Gastroesophageal sphincter (tissue), 4 donors: ENCODE data around the gene SLC18A2. TPM values are rescaled to one million over a fixed set of nuclear protein-coding genes. Genes with fewer than 3 reads are reported as not detected.
"Not testable (repeated sequence)": the region's sequence is repeated elsewhere in the genome, so short reads cannot be mapped to it uniquely, and the experiment has no call there.

Experiments
- ATAC-seq: fragments of 150-250 bp; one replicate; pipeline ENCODE4 v1.9.1; 2016; ENCODE audit warnings: mild to moderate bottlenecking, moderate library complexity
- H3K27ac ChIP-seq, 4 donors: fragments of 200-600 bp; sonication (generic) in 3 of 4; 1 replicate in 3 of 4; 2 replicates in 1 of 4; pipeline ENCODE4 v1.5.1; 2016 to 2019
- H3K27me3 ChIP-seq: fragments of 200-600 bp; sonication (generic); one replicate; pipeline ENCODE4 v1.5.1; 2019
- H3K36me3 ChIP-seq, 2 donors: fragments of 200-600 bp; sonication (generic); one replicate each; pipeline ENCODE4 v1.5.1; 2019; ENCODE audit warnings: control low read depth in 1 of 2
- H3K4me1 ChIP-seq, 3 donors: fragments of 200-600 bp; sonication (generic); 1 replicate in 2 of 3; 2 replicates in 1 of 3; pipeline ENCODE4 v1.5.1; 2016 to 2019; ENCODE audit warnings: control low read depth in 2 of 3
- H3K4me3 ChIP-seq, 2 donors: fragments of 200-600 bp; sonication (generic); one replicate each; pipeline ENCODE4 v1.5.1; 2019; ENCODE audit warnings: mild to moderate bottlenecking in 1 of 2, moderate library complexity in 1 of 2
- H3K9me3 ChIP-seq, 3 donors: fragments of 200-600 bp; sonication (generic); one replicate each; pipeline ENCODE4 v1.5.1; 2017 to 2019; ENCODE audit warnings: control low read depth in 2 of 3
- EP300 ChIP-seq: sonication (generic); formaldehyde crosslinking; IDR thresholded peaks from one replicate; pipeline ENCODE4 v1.6.1; 2017; ENCODE audit warnings: antibody characterized with exemption, mild to moderate bottlenecking
- POLR2A ChIP-seq, 2 donors: fragments of 450-650 bp; IDR thresholded peaks; one replicate each; pipeline ENCODE4 v1.6.1; 2017; ENCODE audit warnings: antibody characterized with exemption in 2 of 2, mild to moderate bottlenecking in 2 of 2, moderate library complexity in 1 of 2
- POLR2AphosphoS5 ChIP-seq: sonication (generic); formaldehyde crosslinking; IDR thresholded peaks from one replicate; pipeline ENCODE4 v1.6.1; 2017; ENCODE audit warnings: antibody characterized with exemption
- WGBS, 2 donors: methylation state at CpG; one replicate each; pipeline ENCODE4 v1.1.5; 2018; ENCODE audit warnings: low coverage in 1 of 2; 5-methylcytosine and 5-hydroxymethylcytosine counted together
- total RNA-seq, 4 donors: library from RNA; depleted of rRNA; stranded (reverse); fragments of >200 nt; gene quantifications; one replicate each; pipeline ENCODE4 v1.1.0, GENCODE V29; 2016
- TF ChIP-seq, protein P1 (sequence below), 4 experiments: fragments of 200-600 bp in 2 of 4; fragments of 450-650 bp in 2 of 4; sonication (generic) in 1 of 4; IDR thresholded peaks; one replicate each; pipeline ENCODE4 v1.5.1; 2017 to 2019; ENCODE audit warnings: antibody characterized with exemption in 4 of 4, mild to moderate bottlenecking in 2 of 4, moderate library complexity in 2 of 4

SLC18A2 gene
- total RNA-seq, 4 donors from 2014 or later: 0.82 to 1.9 (median 0.89) TPM

GRCh38 chr10:117284716-117285494 is 44.0 kb downstream of the SLC18A2 start:
- no peak overlapping the region for H3K4me3 ChIP-seq
- no peaks in the 10 kb centered on the region for H3K4me1 ChIP-seq
- TF ChIP-seq POLR2AphosphoS5: no peak
- TF ChIP-seq EP300: no peak
- TF ChIP-seq, protein P1, sequence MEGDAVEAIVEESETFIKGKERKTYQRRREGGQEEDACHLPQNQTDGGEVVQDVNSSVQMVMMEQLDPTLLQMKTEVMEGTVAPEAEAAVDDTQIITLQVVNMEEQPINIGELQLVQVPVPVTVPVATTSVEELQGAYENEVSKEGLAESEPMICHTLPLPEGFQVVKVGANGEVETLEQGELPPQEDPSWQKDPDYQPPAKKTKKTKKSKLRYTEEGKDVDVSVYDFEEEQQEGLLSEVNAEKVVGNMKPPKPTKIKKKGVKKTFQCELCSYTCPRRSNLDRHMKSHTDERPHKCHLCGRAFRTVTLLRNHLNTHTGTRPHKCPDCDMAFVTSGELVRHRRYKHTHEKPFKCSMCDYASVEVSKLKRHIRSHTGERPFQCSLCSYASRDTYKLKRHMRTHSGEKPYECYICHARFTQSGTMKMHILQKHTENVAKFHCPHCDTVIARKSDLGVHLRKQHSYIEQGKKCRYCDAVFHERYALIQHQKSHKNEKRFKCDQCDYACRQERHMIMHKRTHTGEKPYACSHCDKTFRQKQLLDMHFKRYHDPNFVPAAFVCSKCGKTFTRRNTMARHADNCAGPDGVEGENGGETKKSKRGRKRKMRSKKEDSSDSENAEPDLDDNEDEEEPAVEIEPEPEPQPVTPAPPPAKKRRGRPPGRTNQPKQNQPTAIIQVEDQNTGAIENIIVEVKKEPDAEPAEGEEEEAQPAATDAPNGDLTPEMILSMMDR (IDR thresholded peaks at IDR 0.05): no peak
- no peak for TF ChIP-seq POLR2A (IDR thresholded peaks at IDR 0.05)
- H3K27me3 ChIP-seq: no peaks in the 10 kb centered on the region
- no peak overlapping the region for H3K27ac ChIP-seq
- H3K9me3 ChIP-seq: no peaks in the 10 kb centered on the region
- 93 to 96% methylated on average over 6 to 12 of the region's 12 CpGs for WGBS, 2 donors
- no peak for ATAC-seq
- peaks cover 5 to 49% of the 10 kb centered on the region in 2 donors for H3K36me3 ChIP-seq

GRCh38 chr10:117290872-117291271 is 50.0 kb downstream of the SLC18A2 start:
- H3K27ac ChIP-seq, ATAC-seq, H3K4me3 ChIP-seq, H3K4me1 ChIP-seq, H3K9me3 ChIP-seq, H3K27me3 ChIP-seq: not testable (repeated sequence)
- 88 to 89% methylated on average over 5 of the region's 10 CpGs for whole genome bisulfite sequencing, 2 donors
- H3K36me3 ChIP-seq: peaks cover 0 to 26% of the 10 kb centered on the region in 2 donors

DNA sequence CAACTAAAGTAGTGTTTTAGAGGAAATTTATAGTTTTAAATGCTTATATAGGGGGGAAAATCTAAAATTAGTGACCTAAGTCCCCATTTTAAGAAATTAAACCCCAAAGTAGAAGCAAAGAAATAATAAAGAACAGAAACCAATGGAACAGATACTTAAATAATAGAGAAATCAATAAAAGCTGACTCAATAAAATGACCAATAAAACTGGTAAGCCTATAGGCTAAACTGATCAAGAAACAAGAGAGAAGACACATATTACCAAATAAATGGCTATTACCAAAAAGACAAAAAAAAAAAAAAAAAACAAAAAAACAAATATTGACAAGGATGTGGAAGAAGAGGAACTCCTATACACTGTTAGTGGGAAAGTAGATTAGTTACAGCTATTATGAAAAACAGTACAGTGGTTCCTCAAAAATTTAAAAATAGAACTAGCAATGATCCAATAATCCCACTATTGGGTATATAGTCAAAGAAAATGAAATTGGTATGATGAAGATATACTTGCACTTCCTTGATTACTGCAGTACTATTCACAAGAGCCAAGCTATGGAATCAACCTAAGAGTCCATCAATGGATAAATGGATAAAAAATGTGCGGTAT is 53.2 kb downstream of the SLC18A2 start:
- no peak for ATAC-seq
- H3K9me3 ChIP-seq: no peaks in the 10 kb centered on the region
- H3K27me3 ChIP-seq: no peaks in the 10 kb centered on the region
- no peak overlapping the region for H3K27ac ChIP-seq
- peaks cover 0 to 11% of the 10 kb centered on the region in 2 donors for H3K36me3 ChIP-seq
- H3K4me1 ChIP-seq: no peaks in the 10 kb centered on the region
- no peak for TF ChIP-seq POLR2AphosphoS5
- no peak for TF ChIP-seq EP300
- TF ChIP-seq POLR2A (IDR thresholded peaks at IDR 0.05): no peak
- TF ChIP-seq, protein P1 (IDR thresholded peaks at IDR 0.05): no peak
- no peak overlapping the region for H3K4me3 ChIP-seq
- 100% methylated on average over 1 of the region's 1 CpG for WGBS, 2 donors

DNA sequence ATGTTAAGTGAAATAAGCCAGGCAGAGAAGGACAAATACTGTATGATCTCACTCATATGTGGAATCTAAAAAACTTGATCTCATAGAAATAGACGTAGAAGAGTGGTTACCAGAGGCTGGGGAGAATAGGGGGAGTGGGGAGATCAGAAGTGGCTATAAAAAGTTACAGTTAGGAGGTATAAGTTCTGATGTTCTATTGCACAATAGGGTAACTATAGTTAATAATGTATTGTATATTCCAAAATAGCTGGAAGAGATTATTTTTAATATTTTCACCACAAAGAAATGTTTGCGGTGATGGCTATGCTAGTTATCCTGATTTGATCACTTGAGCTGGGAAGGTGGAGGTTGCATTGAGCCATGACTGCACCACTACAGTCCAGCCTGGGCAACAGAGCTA is 53.8 kb downstream of the SLC18A2 start:
- Histone ChIP-seq H3K36me3 (peaks cover 0 to 5% of the 10 kb centered on the region in 2 donors), H3K27ac (no peak overlapping the region), H3K4me1 (no peaks in the 10 kb centered on the region), H3K27me3 (no peaks in the 10 kb centered on the region), H3K9me3 (no peaks in the 10 kb centered on the region), H3K4me3 (no peak overlapping the region)
- TF ChIP-seq POLR2A (IDR thresholded peaks at IDR 0.05) (no peak), POLR2AphosphoS5 (no peak), EP300 (no peak)
- TF ChIP-seq, protein P1 (IDR thresholded peaks at IDR 0.05): no peak
- WGBS, 2 donors: 94 to 100% methylated on average over 2 of the region's 2 CpGs
- ATAC-seq: no peak

- Histone ChIP-seq H3K27ac (no peak overlapping the region), H3K27me3 (no peaks in the 10 kb centered on the region), H3K9me3 (no peaks in the 10 kb centered on the region), H3K36me3 (no peaks in the 10 kb centered on the region), H3K4me3 (no peak overlapping the region), H3K4me1 (no peaks in the 10 kb centered on the region)
- 92 to 93% methylated on average over 1 of the region's 1 CpG for WGBS, 2 donors
- ATAC-seq: no peak
- TF ChIP-seq POLR2A (IDR thresholded peaks at IDR 0.05) (no peak), POLR2AphosphoS5 (no peak), EP300 (no peak)
- TF ChIP-seq, protein P1 (IDR thresholded peaks at IDR 0.05): no peak
These were observed 57.3 kb downstream of the SLC18A2 start for GRCh38 chr10:117298219-117298618.
